ENCODE measurements around the gene ARSG. TPM values are rescaled to one million over a fixed set of nuclear protein-coding genes. Genes with fewer than 3 reads are reported as not detected.

Gene ARSG
- polyA plus RNA-seq, 1 of the 3 experiments (the other 2 are of a cell fraction) = 0.41 TPM

DNA sequence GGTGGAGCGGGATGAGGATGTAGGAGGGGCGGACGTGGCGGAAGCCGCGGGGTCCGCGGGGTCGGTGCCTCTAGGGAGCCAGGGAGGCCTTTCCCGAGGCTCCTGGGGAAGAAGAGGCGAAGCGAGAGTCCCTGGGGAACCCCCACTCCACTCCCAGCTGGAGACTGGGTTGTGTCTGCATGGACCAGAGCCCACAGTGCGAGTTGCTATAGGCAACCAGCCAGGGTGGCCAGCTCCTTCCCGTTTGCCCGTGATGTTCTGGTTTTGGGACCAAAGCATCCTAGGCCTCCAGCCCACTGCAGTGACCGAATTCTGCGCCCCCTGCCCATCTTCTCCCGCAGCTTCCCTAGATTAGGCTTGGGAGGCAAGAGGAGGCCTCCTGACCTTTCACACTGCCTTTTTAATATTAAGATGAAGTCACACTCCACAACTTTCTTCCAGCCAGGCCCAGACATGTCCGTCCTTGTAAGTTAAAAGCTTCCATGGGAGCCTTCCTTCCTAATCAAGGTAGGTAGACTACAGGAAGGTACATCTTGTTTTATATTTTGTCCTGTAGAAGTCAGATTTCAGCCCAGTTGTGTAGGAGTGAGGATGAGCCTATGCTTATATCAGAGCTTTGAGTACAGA, 43.0 kb upstream of the ARSG start:
- Histone ChIP-seq H3K4me2 (peak overlapping the region; percentile 86), H3F3A (replicated peaks; ENCODE audit: insufficient read depth) (peaks cover 12% of the 10 kb centered on the region), H4K20me1 (ENCODE audit: insufficient read depth) (no peaks in the 10 kb centered on the region), H3K9me3 (no peaks in the 10 kb centered on the region), H2AFZ (ENCODE audit: low read depth) (peak overlapping the region; percentile 94), H3K9ac (peak overlapping the region; percentile 74), H3K27me3 (ENCODE audit: insufficient read depth) (no peaks in the 10 kb centered on the region), H3K4me1 (ENCODE audit: control insufficient read depth in 1 of 2, insufficient read depth in 2 of 2, low read depth in 1 of 2, low read length in 1 of 2) (peaks cover 6 to 8% of the 10 kb centered on the region in 2 experiments; a peak in 2 of 4 replicates), H3K4me3 (ENCODE audit: low read depth in 2 of 2, low read length in 1 of 2) (peak overlapping the region; percentile 76 to 79), H3K79me2 (ENCODE audit: insufficient read depth) (peaks cover 25% of the 10 kb centered on the region), H3K9me2 (no peaks in the 10 kb centered on the region), H3K36me3 (replicated peaks in 1 of 2; ENCODE audit: control insufficient read depth in 1 of 2, insufficient read depth in 2 of 2, low read length in 1 of 2) (peaks cover 29% of the 10 kb centered on the region in 2 experiments), H3K27ac (ENCODE audit: low read depth in 2 of 2, low read length in 1 of 2) (peak overlapping the region; percentile 79 to 89)
- no peak for DNase-seq
- 8% methylated on average over 18 of the region's 19 CpGs for WGBS (ENCODE audit: low lambda C conversion rate)
- POLR2A ChIA-PET = interaction anchor here (0.5 to 2.8 kb wide), 8 partner anchors 23 to 294 kb away, joined by 3 to 12 read pairs (median 4); partner anchors contain the start of gene WIPI1
- TF ChIP-seq, protein P1, sequence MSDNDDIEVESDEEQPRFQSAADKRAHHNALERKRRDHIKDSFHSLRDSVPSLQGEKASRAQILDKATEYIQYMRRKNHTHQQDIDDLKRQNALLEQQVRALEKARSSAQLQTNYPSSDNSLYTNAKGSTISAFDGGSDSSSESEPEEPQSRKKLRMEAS (IDR thresholded peaks at IDR 0.05; ENCODE audit: low read depth) = no peak; the same call in 1 of the 2 replicates
- TF ChIP-seq FOXM1 (IDR thresholded peaks at IDR 0.05; ENCODE audit: low read depth) (no peak), JUND (IDR thresholded peaks at IDR 0.05) (no peak), GATA2 (CRISPR knock-in tag; IDR thresholded peaks at IDR 0.05) (no peak), SMC3 (IDR thresholded peaks at IDR 0.05; ENCODE audit: low read depth, low read length) (no peak), YY1 (IDR thresholded peaks at IDR 0.05; ENCODE audit: low read depth) (no peak), ELF1 (IDR thresholded peaks at IDR 0.05) (no peak), POLR2AphosphoS5 (IDR thresholded peaks at IDR 0.05; ENCODE audit: low read depth, low read length) (no peak)
- TF ChIP-seq, protein P2, sequence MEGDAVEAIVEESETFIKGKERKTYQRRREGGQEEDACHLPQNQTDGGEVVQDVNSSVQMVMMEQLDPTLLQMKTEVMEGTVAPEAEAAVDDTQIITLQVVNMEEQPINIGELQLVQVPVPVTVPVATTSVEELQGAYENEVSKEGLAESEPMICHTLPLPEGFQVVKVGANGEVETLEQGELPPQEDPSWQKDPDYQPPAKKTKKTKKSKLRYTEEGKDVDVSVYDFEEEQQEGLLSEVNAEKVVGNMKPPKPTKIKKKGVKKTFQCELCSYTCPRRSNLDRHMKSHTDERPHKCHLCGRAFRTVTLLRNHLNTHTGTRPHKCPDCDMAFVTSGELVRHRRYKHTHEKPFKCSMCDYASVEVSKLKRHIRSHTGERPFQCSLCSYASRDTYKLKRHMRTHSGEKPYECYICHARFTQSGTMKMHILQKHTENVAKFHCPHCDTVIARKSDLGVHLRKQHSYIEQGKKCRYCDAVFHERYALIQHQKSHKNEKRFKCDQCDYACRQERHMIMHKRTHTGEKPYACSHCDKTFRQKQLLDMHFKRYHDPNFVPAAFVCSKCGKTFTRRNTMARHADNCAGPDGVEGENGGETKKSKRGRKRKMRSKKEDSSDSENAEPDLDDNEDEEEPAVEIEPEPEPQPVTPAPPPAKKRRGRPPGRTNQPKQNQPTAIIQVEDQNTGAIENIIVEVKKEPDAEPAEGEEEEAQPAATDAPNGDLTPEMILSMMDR (IDR thresholded peaks at IDR 0.05) = no peak
- TF ChIP-seq, protein P3, sequence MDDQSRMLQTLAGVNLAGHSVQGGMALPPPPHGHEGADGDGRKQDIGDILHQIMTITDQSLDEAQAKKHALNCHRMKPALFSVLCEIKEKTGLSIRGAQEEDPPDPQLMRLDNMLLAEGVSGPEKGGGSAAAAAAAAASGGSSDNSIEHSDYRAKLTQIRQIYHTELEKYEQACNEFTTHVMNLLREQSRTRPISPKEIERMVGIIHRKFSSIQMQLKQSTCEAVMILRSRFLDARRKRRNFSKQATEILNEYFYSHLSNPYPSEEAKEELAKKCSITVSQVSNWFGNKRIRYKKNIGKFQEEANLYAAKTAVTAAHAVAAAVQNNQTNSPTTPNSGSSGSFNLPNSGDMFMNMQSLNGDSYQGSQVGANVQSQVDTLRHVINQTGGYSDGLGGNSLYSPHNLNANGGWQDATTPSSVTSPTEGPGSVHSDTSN (IDR thresholded peaks at IDR 0.05) = no peak; the same call in 1 of the 2 replicates
- CTCF ChIA-PET = interaction anchor here (0.7 to 3.5 kb wide), 14 partner anchors 10 to 220 kb away, joined by 3 to 19 read pairs (median 6); no protein-coding TSS in a partner anchor

DNA sequence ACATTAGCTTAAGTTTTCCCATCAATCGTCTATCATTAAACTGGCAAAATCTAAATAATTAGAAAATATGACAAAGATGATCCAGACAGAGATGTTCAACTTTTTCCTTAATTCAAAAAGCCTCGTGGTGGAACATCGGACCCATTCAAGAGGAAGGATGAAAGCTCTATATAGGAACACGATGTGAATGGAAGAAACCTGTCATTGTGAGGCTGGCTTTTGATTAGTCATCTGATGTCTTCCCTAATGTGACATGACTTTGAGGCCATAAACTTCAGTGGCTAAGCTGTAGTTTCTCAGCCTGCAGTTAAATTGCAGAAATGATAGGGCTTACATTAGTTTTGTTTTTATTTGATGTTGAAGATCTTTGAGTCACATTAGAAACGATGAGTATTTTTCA, 42.4 kb upstream of the ARSG start:
- ChIA-PET POLR2A (interaction anchor here (2.1 to 2.8 kb wide), 2 partner anchors 43 to 48 kb away, joined by 7 to 12 read pairs; no protein-coding TSS in a partner anchor), CTCF (interaction anchor here (0.7 to 3.5 kb wide), 11 partner anchors 10 to 987 kb away, joined by 3 to 19 read pairs (median 9); no protein-coding TSS in a partner anchor)
- no peak for DNase-seq
- Histone ChIP-seq H3K9me3 (no peaks in the 10 kb centered on the region), H3K79me2 (ENCODE audit: insufficient read depth) (peaks cover 25% of the 10 kb centered on the region), H4K20me1 (ENCODE audit: insufficient read depth) (no peaks in the 10 kb centered on the region), H3K36me3 (replicated peaks in 1 of 2; ENCODE audit: control insufficient read depth in 1 of 2, insufficient read depth in 2 of 2, low read length in 1 of 2) (peaks cover 31 to 34% of the 10 kb centered on the region in 2 experiments), H3K4me3 (ENCODE audit: low read depth in 2 of 2, low read length in 1 of 2) (peak overlapping the region; percentile 76 to 79), H3K27me3 (ENCODE audit: insufficient read depth) (no peaks in the 10 kb centered on the region), H3K4me2 (peak overlapping the region; percentile 86), H3K4me1 (ENCODE audit: control insufficient read depth in 1 of 2, insufficient read depth in 2 of 2, low read depth in 1 of 2, low read length in 1 of 2) (peaks cover 6 to 8% of the 10 kb centered on the region in 2 experiments; a peak in 2 of 4 replicates), H3K9ac (peak overlapping the region; percentile 74), H2AFZ (ENCODE audit: low read depth) (no peak overlapping the region), H3F3A (replicated peaks; ENCODE audit: insufficient read depth) (peaks cover 12% of the 10 kb centered on the region), H3K9me2 (no peaks in the 10 kb centered on the region), H3K27ac (ENCODE audit: low read depth in 2 of 2, low read length in 1 of 2) (peak overlapping the region; percentile 79 to 89; a peak in 2 of 4 replicates)
- 58% methylated on average over 5 of the region's 5 CpGs for WGBS (ENCODE audit: low lambda C conversion rate)
- TF ChIP-seq FOSL2 (IDR thresholded peaks at IDR 0.05; ENCODE audit: borderline replicate concordance, low read depth) (no peak), RCOR1 (IDR thresholded peaks at IDR 0.05; ENCODE audit: low read length) (no peak), TEAD4 (IDR thresholded peaks at IDR 0.05; ENCODE audit: borderline replicate concordance, insufficient read depth) (no peak), TCF12 (IDR thresholded peaks at IDR 0.05) (no peak), POLR2AphosphoS5 (IDR thresholded peaks at IDR 0.05; ENCODE audit: low read depth, low read length) (no peak), NRF1 (IDR thresholded peaks at IDR 0.05; ENCODE audit: low read depth, low read length) (no peak)
- TF ChIP-seq, protein P3 (IDR thresholded peaks at IDR 0.05) = no peak
- TF ChIP-seq, protein P4, sequence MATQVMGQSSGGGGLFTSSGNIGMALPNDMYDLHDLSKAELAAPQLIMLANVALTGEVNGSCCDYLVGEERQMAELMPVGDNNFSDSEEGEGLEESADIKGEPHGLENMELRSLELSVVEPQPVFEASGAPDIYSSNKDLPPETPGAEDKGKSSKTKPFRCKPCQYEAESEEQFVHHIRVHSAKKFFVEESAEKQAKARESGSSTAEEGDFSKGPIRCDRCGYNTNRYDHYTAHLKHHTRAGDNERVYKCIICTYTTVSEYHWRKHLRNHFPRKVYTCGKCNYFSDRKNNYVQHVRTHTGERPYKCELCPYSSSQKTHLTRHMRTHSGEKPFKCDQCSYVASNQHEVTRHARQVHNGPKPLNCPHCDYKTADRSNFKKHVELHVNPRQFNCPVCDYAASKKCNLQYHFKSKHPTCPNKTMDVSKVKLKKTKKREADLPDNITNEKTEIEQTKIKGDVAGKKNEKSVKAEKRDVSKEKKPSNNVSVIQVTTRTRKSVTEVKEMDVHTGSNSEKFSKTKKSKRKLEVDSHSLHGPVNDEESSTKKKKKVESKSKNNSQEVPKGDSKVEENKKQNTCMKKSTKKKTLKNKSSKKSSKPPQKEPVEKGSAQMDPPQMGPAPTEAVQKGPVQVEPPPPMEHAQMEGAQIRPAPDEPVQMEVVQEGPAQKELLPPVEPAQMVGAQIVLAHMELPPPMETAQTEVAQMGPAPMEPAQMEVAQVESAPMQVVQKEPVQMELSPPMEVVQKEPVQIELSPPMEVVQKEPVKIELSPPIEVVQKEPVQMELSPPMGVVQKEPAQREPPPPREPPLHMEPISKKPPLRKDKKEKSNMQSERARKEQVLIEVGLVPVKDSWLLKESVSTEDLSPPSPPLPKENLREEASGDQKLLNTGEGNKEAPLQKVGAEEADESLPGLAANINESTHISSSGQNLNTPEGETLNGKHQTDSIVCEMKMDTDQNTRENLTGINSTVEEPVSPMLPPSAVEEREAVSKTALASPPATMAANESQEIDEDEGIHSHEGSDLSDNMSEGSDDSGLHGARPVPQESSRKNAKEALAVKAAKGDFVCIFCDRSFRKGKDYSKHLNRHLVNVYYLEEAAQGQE (IDR thresholded peaks at IDR 0.05; ENCODE audit: low read depth, low read length) = no peak
- TF ChIP-seq, protein P2 (IDR thresholded peaks at IDR 0.05) = no peak

Data from SK-N-SH (cell line).